Sigmoid colon (tissue), 4 donors: Measurements from ENCODE around the gene ENKD1.

Source experiments
- CTCF ChIP-seq, 4 experiments: fragments of 450-650 bp in 3 of 4; fragments of 200-600 bp in 1 of 4; IDR thresholded peaks; one replicate each; pipeline ENCODE4 v1.5.1; 2016 to 2019; ENCODE audit warnings: antibody characterized with exemption in 4 of 4, mild to moderate bottlenecking in 3 of 4, moderate library complexity in 2 of 4
- EP300 ChIP-seq, 4 donors: sonication (generic); formaldehyde crosslinking; IDR thresholded peaks; one replicate each; pipeline ENCODE4 v1.6.1; 2017; ENCODE audit warnings: antibody characterized with exemption in 4 of 4
- POLR2A ChIP-seq, 2 donors: fragments of 450-650 bp; IDR thresholded peaks; one replicate each; pipeline ENCODE4 v1.6.1; 2016; ENCODE audit warnings: antibody characterized with exemption in 2 of 2, mild to moderate bottlenecking in 2 of 2, moderate library complexity in 2 of 2
- POLR2AphosphoS5 ChIP-seq, 4 donors: sonication (generic); formaldehyde crosslinking; IDR thresholded peaks; one replicate each; pipeline ENCODE4 v1.6.1; 2017; ENCODE audit warnings: antibody characterized with exemption in 4 of 4

- TF ChIP-seq CTCF (IDR thresholded peaks at IDR 0.05) (no peak), POLR2A (IDR thresholded peaks at IDR 0.05) (no peak), EP300 (IDR thresholded peaks at IDR 0.05) (no peak), POLR2AphosphoS5 (IDR thresholded peaks at IDR 0.05) (no peak)
These were observed 8.6 kb downstream of the ENKD1 start for GRCh38 chr16:67657751-67658518.
